Activated T-cell treated with anti-CD3 and anti-CD28 coated beads, Interleukin-2, amount 50 U/mL, for 24 hours (primary cell): Measurements from ENCODE around the gene VWA7.

Experiments
- DNase-seq: peaks from one replicate; pipeline ENCODE4 v3.0.0-alpha.2; 2020
- H3K27ac Mint-ChIP-seq: 2 replicates; pipeline ENCODE4 v1.8.0; 2020; ENCODE audit warnings: mild to moderate bottlenecking, mixed read lengths
- H3K27me3 Mint-ChIP-seq: 2 replicates; pipeline ENCODE4 v1.8.0; 2020; ENCODE audit warnings: mixed read lengths
- H3K36me3 Mint-ChIP-seq: 2 replicates; pipeline ENCODE4 v1.8.0; 2020; ENCODE audit warnings: low read depth, mixed read lengths
- H3K4me1 Mint-ChIP-seq: 2 replicates; pipeline ENCODE4 v1.8.0; 2020; ENCODE audit warnings: low read depth, mixed read lengths
- H3K4me3 Mint-ChIP-seq: 2 replicates; pipeline ENCODE4 v1.8.0; 2020; ENCODE audit warnings: mild to moderate bottlenecking, moderate library complexity, mixed read lengths
- H3K9me3 Mint-ChIP-seq: 2 replicates; pipeline ENCODE4 v1.8.0; 2020; ENCODE audit warnings: mixed read lengths

VWA7 gene

DNA sequence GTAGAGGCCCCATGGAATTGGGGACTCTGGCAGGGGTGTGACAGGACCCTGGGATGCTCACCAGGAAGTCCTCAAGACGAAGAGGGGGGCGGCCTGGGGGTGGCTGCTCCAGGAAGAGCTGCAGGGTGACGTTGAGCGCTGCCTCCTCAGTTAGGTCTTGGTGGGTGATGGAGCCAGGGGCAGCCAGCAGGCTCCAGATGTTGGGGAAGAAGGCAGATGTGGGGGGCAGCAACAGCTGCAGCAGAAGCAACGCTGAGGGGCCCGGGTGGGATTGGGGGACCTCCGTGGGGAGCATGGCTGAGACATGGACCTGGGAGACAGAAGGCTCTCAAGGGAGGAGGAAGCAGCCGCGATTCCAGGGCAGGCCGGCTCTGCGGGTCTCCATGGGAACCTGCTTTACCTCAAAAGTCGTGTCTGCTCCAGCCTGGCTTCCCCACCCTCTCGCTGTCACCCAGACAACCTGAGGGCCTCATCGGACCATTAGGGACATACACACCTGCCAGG, 591 bp downstream of the VWA7 start:
- Mint-ChIP-seq H3K36me3 (peaks cover 44% of the 10 kb centered on the region), H3K4me1 (peaks cover 47% of the 10 kb centered on the region), H3K9me3 (peaks cover under 1% of the 10 kb centered on the region), H3K27ac (peak overlapping the region; percentile 71), H3K27me3 (no peaks in the 10 kb centered on the region), H3K4me3 (peak overlapping the region; percentile 29)
- DNase-seq: no peak

DNA sequence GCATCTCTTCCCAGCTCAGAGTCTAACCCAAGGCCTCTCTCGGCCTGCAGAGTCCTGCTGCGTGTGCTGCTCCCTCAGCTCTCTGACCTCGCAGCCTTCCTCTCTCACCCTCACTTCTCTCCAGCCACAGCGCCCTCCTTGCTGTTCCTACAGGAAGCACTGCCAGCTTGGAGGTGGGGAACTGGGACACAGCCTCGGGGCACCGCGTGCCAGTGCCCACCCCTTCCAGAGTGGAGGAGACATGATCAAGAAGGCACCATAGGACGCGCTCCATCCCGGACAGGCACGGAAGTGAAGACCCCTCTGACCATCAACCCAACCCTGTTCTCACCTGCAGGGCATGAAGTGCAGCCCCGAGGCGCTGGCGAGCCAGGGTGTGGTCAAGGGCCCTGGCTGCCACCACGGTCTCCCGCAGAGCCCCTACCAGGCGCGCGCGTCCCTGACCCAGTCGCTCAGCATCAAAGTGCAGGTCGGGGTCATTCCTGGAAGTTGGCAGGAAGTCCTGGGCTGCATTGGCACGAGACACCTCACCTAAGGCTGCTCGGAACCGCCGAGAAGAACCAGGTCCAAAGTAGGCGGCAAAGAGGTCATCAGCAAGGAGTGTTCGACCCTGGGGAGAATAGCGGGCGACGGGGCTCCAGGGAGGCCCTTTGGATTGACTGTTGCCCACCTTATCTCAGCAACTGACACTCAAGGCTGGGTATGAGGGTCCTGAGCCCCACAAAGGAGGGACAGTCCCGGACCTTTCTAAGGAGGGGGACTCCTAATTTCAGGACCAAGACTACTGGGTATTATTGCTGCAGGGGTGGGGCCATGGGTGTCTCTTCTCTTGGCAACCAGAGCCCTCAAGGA, 1.3 kb downstream of the VWA7 start:
- H3K4me3 Mint-ChIP-seq: no peak overlapping the region
- no peaks in the 10 kb centered on the region for H3K27me3 Mint-ChIP-seq
- H3K9me3 Mint-ChIP-seq: peaks cover 5% of the 10 kb centered on the region
- H3K36me3 Mint-ChIP-seq: peaks cover 41% of the 10 kb centered on the region
- H3K4me1 Mint-ChIP-seq: peaks cover 53% of the 10 kb centered on the region
- peak overlapping the region; percentile 71 for H3K27ac Mint-ChIP-seq
- DNase-seq: no peak

DNA sequence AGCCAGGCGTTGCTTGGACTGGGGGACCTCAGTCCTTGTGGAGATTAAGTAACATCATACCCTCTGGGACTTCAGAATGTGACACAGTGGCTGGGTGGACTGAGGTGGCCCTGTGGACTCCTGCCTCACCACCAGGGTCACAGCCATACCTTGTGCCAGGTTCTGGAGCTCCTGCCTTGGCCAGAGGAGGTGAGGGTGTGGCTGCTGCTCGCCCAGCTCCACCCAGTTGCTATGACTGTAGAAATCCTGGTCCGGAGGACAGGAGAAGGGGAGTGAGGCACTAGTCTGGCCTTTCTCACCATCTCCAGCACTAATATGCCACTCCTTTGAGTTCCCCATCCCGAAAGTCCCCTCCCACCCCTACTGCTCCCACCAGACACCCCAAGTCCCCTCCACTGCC, 1.9 kb downstream of the VWA7 start:
- Mint-ChIP-seq H3K4me1 (peaks cover 53% of the 10 kb centered on the region), H3K9me3 (peaks cover 5% of the 10 kb centered on the region), H3K27me3 (no peaks in the 10 kb centered on the region), H3K27ac (peak overlapping the region; percentile 26), H3K4me3 (no peak overlapping the region), H3K36me3 (peaks cover 34% of the 10 kb centered on the region)
- DNase-seq: no peak

DNA sequence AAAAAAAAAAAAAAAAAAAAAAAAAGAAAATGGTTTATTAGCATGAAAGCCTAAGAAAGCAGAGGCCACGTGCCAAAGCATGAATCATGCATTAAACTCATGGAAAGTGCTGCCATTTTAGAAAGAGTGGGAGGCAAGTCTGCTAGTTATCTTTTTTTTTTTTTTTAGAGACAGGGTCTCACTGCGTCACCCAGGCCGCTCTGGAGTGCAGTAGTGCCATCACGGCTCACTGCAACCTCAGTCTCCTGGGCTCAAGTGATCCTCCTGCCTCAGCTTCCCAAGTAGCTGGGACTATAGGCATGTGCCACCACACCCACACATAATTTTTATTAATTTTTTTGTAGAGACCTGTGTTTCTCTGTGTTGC, 5.2 kb downstream of the VWA7 start:
- peaks cover 44% of the 10 kb centered on the region for H3K4me1 Mint-ChIP-seq
- DNase-seq: peak; percentile 60
- peaks cover 4% of the 10 kb centered on the region for H3K36me3 Mint-ChIP-seq
- no peaks in the 10 kb centered on the region for H3K27me3 Mint-ChIP-seq
- H3K4me3 Mint-ChIP-seq: no peak overlapping the region
- H3K27ac Mint-ChIP-seq: peak overlapping the region; percentile 76
- peaks cover 5% of the 10 kb centered on the region for H3K9me3 Mint-ChIP-seq

DNA sequence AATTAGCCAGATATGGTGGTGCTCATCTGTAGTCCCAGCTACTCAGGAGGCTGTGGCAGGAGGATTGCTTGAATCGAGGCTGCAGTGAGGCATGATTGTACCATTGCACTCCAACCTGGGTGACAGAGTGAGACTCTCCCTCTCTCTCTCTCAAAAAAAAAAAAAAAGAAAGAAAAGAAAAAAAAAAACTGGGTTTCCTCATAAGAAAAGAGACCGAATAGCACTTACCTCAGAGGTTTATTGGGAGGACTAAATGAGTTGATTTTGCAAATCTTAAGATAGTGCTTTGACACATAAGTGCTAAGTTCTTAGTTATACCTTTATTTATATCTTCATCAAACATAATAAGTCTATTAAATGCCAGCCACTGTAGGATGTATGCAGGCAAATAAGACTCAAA, 6.3 kb downstream of the VWA7 start:
- no peak for DNase-seq
- peaks cover 4% of the 10 kb centered on the region for H3K36me3 Mint-ChIP-seq
- H3K4me3 Mint-ChIP-seq: no peak overlapping the region
- H3K27ac Mint-ChIP-seq: no peak overlapping the region
- no peaks in the 10 kb centered on the region for H3K27me3 Mint-ChIP-seq
- H3K9me3 Mint-ChIP-seq: peaks cover 5% of the 10 kb centered on the region
- peaks cover 36% of the 10 kb centered on the region for H3K4me1 Mint-ChIP-seq

DNA sequence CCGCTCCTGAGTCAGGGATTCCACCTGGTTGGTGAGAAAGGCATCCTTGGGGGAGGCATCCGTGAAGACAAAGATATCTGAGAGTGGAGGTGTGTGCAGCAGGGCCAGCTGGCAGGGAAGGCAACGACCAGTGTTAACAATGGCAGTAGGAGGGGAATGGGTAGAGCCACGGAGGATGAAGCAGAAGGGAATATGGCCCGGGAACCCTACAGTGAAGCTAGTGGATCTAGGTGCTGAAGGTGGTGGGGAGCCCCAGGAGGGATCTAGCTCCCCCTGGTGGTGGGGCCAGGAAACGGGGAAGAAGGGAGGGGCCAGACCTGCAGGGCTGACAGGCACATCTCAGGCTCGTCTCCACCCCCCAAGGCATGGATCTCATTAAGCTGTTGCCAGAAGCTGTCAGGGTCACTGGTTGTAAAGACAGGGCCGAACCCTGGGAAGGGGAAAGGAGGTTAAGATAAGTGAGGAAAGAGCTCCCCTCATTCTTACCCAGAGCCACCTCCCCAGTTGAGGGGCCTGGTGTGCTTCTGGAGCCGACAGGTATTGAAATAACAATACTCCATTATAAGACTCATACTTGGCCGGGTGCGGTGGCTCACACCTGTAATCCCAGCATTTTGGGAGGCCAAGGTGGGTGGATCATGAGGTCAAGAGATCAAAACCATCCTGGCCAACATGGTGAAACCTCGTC, 7.3 kb downstream of the VWA7 start:
- peaks cover 5% of the 10 kb centered on the region for H3K9me3 Mint-ChIP-seq
- peaks cover 29% of the 10 kb centered on the region for H3K4me1 Mint-ChIP-seq
- H3K27ac Mint-ChIP-seq: no peak overlapping the region
- peaks cover 5% of the 10 kb centered on the region for H3K36me3 Mint-ChIP-seq
- no peaks in the 10 kb centered on the region for H3K27me3 Mint-ChIP-seq
- no peak overlapping the region for H3K4me3 Mint-ChIP-seq
- peak; percentile 86 for DNase-seq

DNA sequence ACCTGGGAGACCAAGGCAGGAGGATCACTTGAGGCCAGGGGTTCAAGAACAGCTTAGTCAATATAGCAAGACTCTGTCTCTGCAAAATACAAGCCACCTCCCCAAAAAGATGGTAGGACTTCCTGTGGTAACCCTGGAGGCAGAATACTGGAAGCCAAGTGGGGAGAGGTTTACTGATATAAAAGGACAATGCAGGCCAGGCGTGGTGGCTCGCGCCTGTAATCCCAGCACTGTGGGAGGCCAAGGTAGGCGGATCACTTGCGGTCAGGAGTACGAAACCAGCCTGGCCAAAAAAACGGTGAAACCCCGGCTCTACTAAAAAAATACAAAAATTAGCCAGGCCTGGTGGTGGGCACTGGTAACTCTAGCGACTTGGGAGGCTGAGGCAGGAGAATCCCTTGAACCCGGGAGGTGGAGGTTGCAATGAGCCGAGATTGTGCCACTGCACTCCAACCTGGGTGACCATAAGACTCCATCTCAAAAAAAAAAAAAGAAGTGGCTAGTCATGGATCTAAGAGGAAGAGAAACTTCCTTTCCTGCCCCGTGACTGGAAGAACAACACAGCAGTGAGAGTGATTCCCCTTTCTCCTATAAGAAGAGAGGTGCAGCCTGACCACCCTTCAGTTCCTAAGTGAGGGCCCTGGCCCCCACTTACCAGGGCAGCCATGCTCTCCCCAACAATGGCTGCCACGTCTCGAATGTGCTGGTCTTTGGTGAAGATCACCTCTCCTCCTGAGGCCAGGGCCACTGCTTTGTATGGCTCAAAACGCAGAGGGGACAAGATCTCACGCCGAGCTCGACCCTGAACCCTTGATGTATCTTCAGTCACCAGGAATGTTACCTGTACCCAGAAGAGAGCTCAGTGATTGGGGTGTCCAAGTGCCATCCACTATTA, 8.5 kb downstream of the VWA7 start:
- DNase-seq: no peak
- Mint-ChIP-seq H3K4me3 (no peak overlapping the region), H3K9me3 (peaks cover 5% of the 10 kb centered on the region), H3K27ac (no peak overlapping the region), H3K4me1 (peaks cover 26% of the 10 kb centered on the region), H3K27me3 (no peaks in the 10 kb centered on the region), H3K36me3 (peaks cover 16% of the 10 kb centered on the region)

DNA sequence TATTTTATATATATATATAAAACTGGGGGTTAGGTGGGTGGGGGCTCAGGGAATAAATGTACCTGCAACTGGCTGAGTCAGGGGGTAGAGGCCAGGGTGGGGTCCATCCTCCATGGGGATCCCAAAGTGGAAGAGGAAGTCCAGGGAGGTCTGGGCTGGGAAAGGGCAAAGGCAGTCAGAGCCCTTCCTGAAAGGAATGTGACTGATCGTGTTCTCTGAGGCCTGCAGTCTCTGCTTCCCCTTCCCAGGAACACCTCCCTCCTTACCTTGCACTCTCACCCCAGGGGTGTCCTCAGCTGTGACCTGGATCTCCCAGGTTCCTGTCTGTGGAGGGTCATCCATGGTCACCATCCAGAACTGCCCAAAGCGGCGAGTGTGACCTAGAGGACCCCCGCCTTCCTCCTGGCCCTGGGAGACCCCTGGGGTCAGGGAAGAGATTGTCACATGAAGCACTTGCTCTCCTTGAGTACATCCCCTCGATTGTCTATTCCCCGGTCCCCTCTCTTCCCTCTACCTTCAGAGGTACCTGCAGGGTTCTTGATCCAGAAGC, 10.0 kb downstream of the VWA7 start:
- Mint-ChIP-seq H3K36me3 (peaks cover 27% of the 10 kb centered on the region), H3K27me3 (no peaks in the 10 kb centered on the region), H3K4me1 (peaks cover 15% of the 10 kb centered on the region), H3K9me3 (peaks cover 5% of the 10 kb centered on the region), H3K27ac (no peak overlapping the region), H3K4me3 (no peak overlapping the region)
- DNase-seq: no peak

DNA sequence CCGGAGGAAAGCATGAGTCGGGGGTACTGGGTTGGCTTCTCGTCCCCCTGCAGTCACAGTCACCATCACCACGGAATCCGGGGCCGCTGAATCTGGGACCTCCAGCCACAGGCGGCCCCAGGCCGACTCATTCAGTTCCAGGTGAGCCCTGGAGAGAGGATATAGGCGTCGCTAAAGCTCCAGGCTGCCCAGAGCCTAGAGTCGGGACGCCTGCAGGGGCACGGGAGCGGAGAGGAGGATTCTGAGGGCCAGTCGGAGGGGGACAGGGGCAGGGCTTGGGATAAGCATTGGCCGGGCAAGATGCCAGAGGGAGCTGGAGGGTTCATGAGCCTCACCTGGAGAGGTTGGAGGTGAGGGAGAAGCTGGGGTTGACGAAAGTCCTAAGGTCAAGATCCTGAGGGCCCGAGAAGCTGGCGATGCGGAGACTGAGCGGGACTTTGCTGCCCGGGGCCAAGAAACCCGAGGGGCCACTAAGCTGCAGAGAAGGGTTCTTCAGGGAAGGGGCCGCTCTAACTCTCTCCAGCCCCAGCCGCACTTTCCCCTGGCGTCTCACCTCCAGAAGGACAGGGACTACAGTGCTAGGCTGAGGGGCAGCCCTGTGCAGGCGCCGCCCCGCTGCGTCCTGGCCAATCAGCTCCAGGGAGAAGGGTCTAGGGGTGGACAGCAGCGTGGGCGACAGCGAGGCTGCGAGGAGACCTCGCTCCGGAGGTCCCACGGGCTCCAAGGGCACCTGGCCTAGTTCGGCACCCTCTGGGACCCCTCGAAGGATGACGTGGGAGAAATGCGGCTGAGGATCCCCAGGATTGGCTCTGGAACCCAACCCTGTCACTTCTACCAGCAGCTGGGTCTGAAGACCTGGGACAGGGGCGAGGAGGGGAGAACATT, 11.0 kb downstream of the VWA7 start:
- no peak for DNase-seq
- H3K36me3 Mint-ChIP-seq: peaks cover 34% of the 10 kb centered on the region
- no peaks in the 10 kb centered on the region for H3K27me3 Mint-ChIP-seq
- H3K4me1 Mint-ChIP-seq: peaks cover 7% of the 10 kb centered on the region
- peak overlapping the region; percentile 20 for H3K27ac Mint-ChIP-seq
- H3K4me3 Mint-ChIP-seq: no peak overlapping the region
- peaks cover under 1% of the 10 kb centered on the region for H3K9me3 Mint-ChIP-seq

DNA sequence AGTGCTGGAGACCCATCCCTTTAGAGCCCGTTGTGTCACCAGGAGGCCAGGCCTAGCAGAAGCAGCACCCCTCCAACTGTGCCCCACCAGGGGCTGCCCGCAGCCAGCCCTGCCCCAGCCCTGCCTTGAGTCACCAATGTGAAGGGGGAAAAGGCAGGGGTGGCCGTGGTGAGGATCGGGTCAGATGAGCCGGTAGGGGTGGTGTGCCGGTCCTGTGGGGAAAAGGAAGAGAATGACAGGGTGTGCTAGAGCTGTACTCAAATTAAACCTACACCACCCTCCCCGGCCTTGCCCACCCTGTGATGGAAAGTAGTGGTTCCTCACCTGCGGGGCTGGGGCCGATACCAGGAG, 11.6 kb downstream of the VWA7 start:
- no peak for DNase-seq
- Mint-ChIP-seq H3K27me3 (no peaks in the 10 kb centered on the region), H3K36me3 (peaks cover 40% of the 10 kb centered on the region), H3K4me3 (no peak overlapping the region), H3K27ac (no peak overlapping the region), H3K9me3 (no peaks in the 10 kb centered on the region), H3K4me1 (peaks cover 5% of the 10 kb centered on the region)

DNA sequence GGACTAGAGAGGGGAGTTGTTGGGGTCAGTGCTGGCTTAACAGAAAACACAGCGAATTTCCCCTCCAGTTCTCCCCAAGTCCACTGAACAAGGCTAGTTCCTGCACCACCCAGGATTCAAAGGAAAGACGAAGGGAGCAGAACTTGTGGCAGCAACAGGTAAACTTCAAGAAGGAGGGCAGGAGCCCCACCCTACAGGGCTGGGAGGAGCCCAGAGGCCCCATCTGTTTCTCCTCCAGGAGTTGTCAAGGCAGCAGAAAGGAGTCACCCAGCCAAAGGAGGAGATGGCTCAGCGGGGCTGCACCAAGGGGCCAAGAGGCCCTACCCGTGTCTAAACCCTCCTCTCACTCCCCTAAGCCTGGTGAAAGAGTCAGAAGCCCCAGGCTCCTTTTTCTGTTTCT, 12.9 kb downstream of the VWA7 start:
- H3K27me3 Mint-ChIP-seq: no peaks in the 10 kb centered on the region
- no peak overlapping the region for H3K27ac Mint-ChIP-seq
- no peaks in the 10 kb centered on the region for H3K4me1 Mint-ChIP-seq
- DNase-seq: no peak
- H3K36me3 Mint-ChIP-seq: peaks cover 53% of the 10 kb centered on the region
- no peaks in the 10 kb centered on the region for H3K9me3 Mint-ChIP-seq
- H3K4me3 Mint-ChIP-seq: no peak overlapping the region

DNA sequence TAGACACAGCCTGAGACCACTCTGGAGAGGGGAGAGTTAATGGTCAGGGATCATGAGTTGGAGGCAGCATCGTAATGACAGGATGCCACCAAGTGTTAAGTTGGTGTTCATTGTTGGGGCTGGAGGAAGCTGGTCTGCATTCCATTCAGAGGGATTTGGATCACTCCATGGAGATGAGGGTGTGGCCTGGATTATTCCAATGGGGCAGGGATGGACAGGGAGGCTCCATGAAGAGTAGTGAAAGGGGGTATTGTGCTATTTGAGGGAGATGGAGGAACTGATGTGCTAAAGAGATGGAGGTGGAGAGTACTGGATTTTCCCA, 13.5 kb downstream of the VWA7 start:
- peaks cover 1% of the 10 kb centered on the region for H3K4me1 Mint-ChIP-seq
- peaks cover 59% of the 10 kb centered on the region for H3K36me3 Mint-ChIP-seq
- peak overlapping the region; percentile 7 for H3K27ac Mint-ChIP-seq
- DNase-seq: no peak
- H3K27me3 Mint-ChIP-seq: no peaks in the 10 kb centered on the region
- no peak overlapping the region for H3K4me3 Mint-ChIP-seq
- no peaks in the 10 kb centered on the region for H3K9me3 Mint-ChIP-seq

DNA sequence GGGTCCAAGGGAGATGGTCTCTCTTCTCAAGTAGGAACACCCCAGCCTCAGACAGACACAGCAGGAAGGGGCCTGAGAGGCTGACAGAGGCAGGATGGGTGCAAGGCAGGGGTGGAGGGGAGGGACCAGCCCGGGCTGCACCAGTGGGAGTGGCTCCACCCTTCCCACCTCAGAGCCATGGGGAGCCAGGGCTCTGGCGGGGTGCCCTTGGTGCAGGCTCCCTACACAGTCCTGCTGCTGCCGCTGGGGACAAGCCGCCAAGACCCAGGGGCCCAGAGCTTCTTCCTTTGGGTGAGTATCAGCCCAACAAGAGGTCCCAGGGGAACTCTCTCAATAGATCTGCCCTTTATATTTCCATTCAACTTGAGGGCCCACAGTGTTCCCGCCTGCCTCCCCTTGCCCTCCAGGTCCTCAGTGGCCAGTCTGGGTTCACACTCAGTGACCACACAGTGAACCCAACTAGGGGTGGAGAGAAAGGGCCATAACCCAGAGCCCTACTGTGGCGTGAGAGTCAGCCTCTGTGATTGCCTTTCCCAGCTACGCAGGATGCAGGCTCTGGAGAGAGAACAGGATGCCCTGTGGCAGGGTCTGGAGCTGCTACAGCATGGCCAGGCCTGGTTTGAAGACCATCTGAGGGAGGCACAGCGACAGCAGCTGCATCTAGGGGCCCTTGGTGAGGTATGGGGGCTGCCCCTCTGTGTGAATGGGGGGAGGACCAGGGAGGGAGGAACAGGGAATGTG, 14.1 kb downstream of the VWA7 start:
- H3K27me3 Mint-ChIP-seq: no peaks in the 10 kb centered on the region
- H3K36me3 Mint-ChIP-seq: peaks cover 65% of the 10 kb centered on the region
- no peak overlapping the region for H3K4me3 Mint-ChIP-seq
- no peaks in the 10 kb centered on the region for H3K9me3 Mint-ChIP-seq
- DNase-seq: no peak
- peak overlapping the region; percentile 7 for H3K27ac Mint-ChIP-seq
- peaks cover 1% of the 10 kb centered on the region for H3K4me1 Mint-ChIP-seq
